Endodermal cell (in vitro differentiated cells): ENCODE data around the gene PPP2R5C. TPM values are rescaled to one million over a fixed set of nuclear protein-coding genes. Genes with fewer than 3 reads are reported as not detected.

Experiments
- DNase-seq: peaks from one replicate; pipeline ENCODE4 v3.0.0-alpha.2; 2017
- H3K27ac ChIP-seq: 2 replicates; pipeline ENCODE4 v1.5.1; 2013; ENCODE audit warnings: mild to moderate bottlenecking, low read depth, low read length, moderate library complexity
- H3K27me3 ChIP-seq: 2 replicates; pipeline ENCODE4 v1.6.1; 2013; ENCODE audit warnings: mild to moderate bottlenecking, low read length, moderate library complexity; ENCODE audit not compliant: insufficient read depth, control insufficient read depth, poor library complexity, severe bottlenecking
- H3K36me3 ChIP-seq: 2 replicates; pipeline ENCODE4 v1.7.0; 2013; ENCODE audit warnings: mild to moderate bottlenecking, low read length, moderate library complexity; ENCODE audit not compliant: control insufficient read depth, insufficient read depth
- H3K4me1 ChIP-seq: one replicate; pipeline ENCODE4 v1.7.0; 2013; ENCODE audit warnings: low read length; ENCODE audit not compliant: control insufficient read depth, insufficient read depth
- H3K4me3 ChIP-seq: 2 replicates; pipeline ENCODE4 v1.5.1; 2013; ENCODE audit warnings: mild to moderate bottlenecking, low read length, moderate library complexity
- H3K9ac ChIP-seq: 2 replicates; pipeline ENCODE4 v1.6.1; 2013; ENCODE audit warnings: mild to moderate bottlenecking, low read length, moderate library complexity; ENCODE audit not compliant: poor library complexity, severe bottlenecking; ENCODE audit errors: extremely low read depth
- H3K9me3 ChIP-seq: 2 replicates; pipeline ENCODE4 v1.6.1; 2013; ENCODE audit warnings: mild to moderate bottlenecking, low read length, moderate library complexity; ENCODE audit not compliant: control insufficient read depth
- H3K27ac Mint-ChIP-seq: 2 replicates; pipeline ENCODE4 v1.8.0; 2020; ENCODE audit warnings: mixed read lengths
- H3K27me3 Mint-ChIP-seq: 2 replicates; pipeline ENCODE4 v1.8.0; 2021; ENCODE audit warnings: mild to moderate bottlenecking, mixed read lengths; ENCODE audit not compliant: insufficient read depth
- H3K36me3 Mint-ChIP-seq: 2 replicates; pipeline ENCODE4 v1.8.0; 2020; ENCODE audit warnings: low read depth, mixed read lengths
- H3K4me1 Mint-ChIP-seq: 2 replicates; pipeline ENCODE4 v1.8.0; 2020; ENCODE audit warnings: mixed read lengths
- H3K4me3 Mint-ChIP-seq: 2 replicates; pipeline ENCODE4 v1.8.0; 2020; ENCODE audit warnings: mild to moderate bottlenecking, moderate library complexity, mixed read lengths
- H3K9me3 Mint-ChIP-seq: 2 replicates; pipeline ENCODE4 v1.8.0; 2020; ENCODE audit warnings: mild to moderate bottlenecking, mixed read lengths
- CTCF ChIP-seq: fragments of 200-600 bp; sonication (generic); conservative IDR thresholded peaks from 2 replicates; pipeline ENCODE4 v1.5.0; 2021; ENCODE audit warnings: antibody characterized with exemption, mild to moderate bottlenecking
- WGBS, 2 experiments: methylation state at CpG; one replicate each; pipeline versions ENCODE4 v1.1.5 to v1.1.7; 2013; ENCODE audit warnings: missing lambda C conversion rate in 2 of 2, mixed read lengths in 1 of 2; ENCODE audit not compliant: insufficient coverage in 1 of 2, insufficient read length in 1 of 2; 5-methylcytosine and 5-hydroxymethylcytosine counted together
- total RNA-seq, 2 donors: library from RNA; stranded (reverse); fragmentation: NEBNext Ultra II Directional in 1 of 2; extraction: Animal tissue kit (Norgen Biotek cat#: 25700) in 1 of 2; gene quantifications; 2 replicates in 1 of 2; 3 replicates in 1 of 2; pipeline ENCODE4 v1.2.1, GENCODE V29; 2021

The PPP2R5C gene
- total RNA-seq, 2 donors from 2014 or later, result 116 to 117 TPM

- no peak overlapping the region for H3K9ac ChIP-seq
- H3K9me3 ChIP-seq, result peaks cover 7% of the 10 kb centered on the region
- no peak overlapping the region for H3K4me3 ChIP-seq
- peaks cover 3% of the 10 kb centered on the region for H3K36me3 Mint-ChIP-seq
- peaks cover 7% of the 10 kb centered on the region for H3K4me1 Mint-ChIP-seq
- peaks cover 30% of the 10 kb centered on the region for H3K27me3 Mint-ChIP-seq
- no peaks in the 10 kb centered on the region for H3K36me3 ChIP-seq
- no peak overlapping the region for H3K4me3 Mint-ChIP-seq
- TF ChIP-seq CTCF, result no peak
- peaks cover 2% of the 10 kb centered on the region for H3K4me1 ChIP-seq
- 88 to 100% methylated on average over 1 to 7 of the region's 10 CpGs for WGBS, 2 experiments
- no peaks in the 10 kb centered on the region for H3K9me3 Mint-ChIP-seq
- no peak for DNase-seq
- H3K27me3 ChIP-seq, result peaks cover 26% of the 10 kb centered on the region
- no peak overlapping the region for H3K27ac Mint-ChIP-seq
- no peak overlapping the region for H3K27ac ChIP-seq
Observed at GRCh38 chr14:101775826-101776225, 14.3 kb downstream of the PPP2R5C start.

- H3K27me3 Mint-ChIP-seq, result peaks cover 35% of the 10 kb centered on the region
- WGBS, 2 experiments, result 84 to 90% methylated on average over 3 to 6 of the region's 6 CpGs
- no peak for TF ChIP-seq CTCF
- no peak overlapping the region for H3K4me3 Mint-ChIP-seq
- peaks cover 28% of the 10 kb centered on the region for H3K27me3 ChIP-seq
- H3K4me1 Mint-ChIP-seq, result peaks cover 7% of the 10 kb centered on the region
- H3K9ac ChIP-seq, result no peak overlapping the region
- H3K27ac ChIP-seq, result no peak overlapping the region
- H3K27ac Mint-ChIP-seq, result no peak overlapping the region
- peaks cover 2% of the 10 kb centered on the region for H3K4me1 ChIP-seq
- no peaks in the 10 kb centered on the region for H3K36me3 ChIP-seq
- peaks cover 3% of the 10 kb centered on the region for H3K36me3 Mint-ChIP-seq
- no peak for DNase-seq
- H3K9me3 Mint-ChIP-seq, result no peaks in the 10 kb centered on the region
- H3K9me3 ChIP-seq, result peaks cover 7% of the 10 kb centered on the region
- no peak overlapping the region for H3K4me3 ChIP-seq
Observed at GRCh38 chr14:101776344-101776743, 14.8 kb downstream of the PPP2R5C start.

GRCh38 chr14:101780390-101780789 is 18.9 kb downstream of the PPP2R5C start:
- Mint-ChIP-seq H3K4me3 (peak overlapping the region; percentile 62), H3K9me3 (peaks cover 3% of the 10 kb centered on the region), H3K4me1 (peaks cover 7% of the 10 kb centered on the region), H3K36me3 (peaks cover 6% of the 10 kb centered on the region), H3K27ac (no peak overlapping the region), H3K27me3 (peaks cover 47% of the 10 kb centered on the region)
- WGBS, 2 experiments, result 24 to 43% methylated on average over 6 to 11 of the region's 11 CpGs
- peak; percentile 67 for DNase-seq
- peaks cover 7% of the 10 kb centered on the region for H3K9me3 ChIP-seq
- no peak overlapping the region for H3K27ac ChIP-seq
- H3K4me1 ChIP-seq, result peaks cover 2% of the 10 kb centered on the region
- peaks cover 28% of the 10 kb centered on the region for H3K27me3 ChIP-seq
- no peak for TF ChIP-seq CTCF
- H3K36me3 ChIP-seq, result no peaks in the 10 kb centered on the region
- peak overlapping the region; percentile 78 for H3K4me3 ChIP-seq
- H3K9ac ChIP-seq, result no peak overlapping the region
